DMS53 treated with DMSO at 0.1 percent for 48 hours (cell line): Measurements from ENCODE around the gene ELMO3.

Experiments used
- DNase-seq: peaks from one replicate; lab custom pipeline; 2025; ENCODE audit not compliant: unreplicated experiment; lab: John Stamatoyannopoulos, UW

ELMO3 gene

GRCh38 chr16:67252609-67253497, 53.9 kb downstream of the ELMO3 start:
- no peak for DNase-seq
